IPS DF 4.7 (cell line): ENCODE data around the gene C21orf91.

Source experiments
- DNase-seq: peaks from one replicate; pipeline ENCODE4 v3.0.0-alpha.2; 2013; ENCODE audit warnings: low spot score; ENCODE audit errors: extremely low read depth

The C21orf91 gene

DNA sequence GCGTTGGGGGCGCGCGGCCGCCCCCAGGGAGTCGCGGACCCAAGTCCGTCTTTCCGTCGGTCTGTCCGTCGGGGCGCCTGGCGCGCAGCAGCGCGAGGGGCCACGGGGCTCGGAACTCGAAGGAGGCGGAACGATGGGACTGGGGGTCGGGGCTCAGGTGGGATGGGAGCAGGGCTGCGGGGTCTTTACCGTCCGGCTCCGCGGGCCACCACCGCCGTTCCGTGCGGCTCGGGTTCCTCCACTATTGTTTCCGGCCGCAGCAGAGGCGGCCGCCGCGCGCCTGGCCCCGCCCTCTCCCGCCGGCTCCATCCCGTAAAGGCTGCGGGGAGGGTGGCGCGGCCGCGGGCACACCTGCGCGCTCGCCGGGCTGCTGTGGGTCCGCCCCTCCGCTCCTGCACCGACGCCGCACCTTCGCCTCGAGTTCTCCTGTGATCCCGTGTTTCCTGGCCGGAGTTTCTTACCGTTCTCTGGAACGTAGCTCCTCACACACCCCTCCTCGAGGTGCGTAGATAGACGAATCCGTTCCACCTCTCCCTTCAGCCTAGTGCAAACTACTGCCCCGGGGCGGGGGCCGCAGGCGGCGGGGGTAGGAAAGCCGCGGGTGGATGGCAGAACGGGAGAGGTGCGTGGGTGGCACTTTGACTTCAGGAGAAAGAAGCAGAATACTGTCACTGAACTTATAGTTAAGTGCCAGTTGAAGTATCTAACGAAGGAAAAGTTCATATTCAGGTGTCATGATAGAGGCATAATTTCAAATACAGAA lies at the start of gene C21orf91:
C21orf91 (minus strand) TSS at position 243 of the 763 bp plus-strand sequence. CDS start 1,038 bp downstream, outside the sequence.
- no peak for DNase-seq

DNA sequence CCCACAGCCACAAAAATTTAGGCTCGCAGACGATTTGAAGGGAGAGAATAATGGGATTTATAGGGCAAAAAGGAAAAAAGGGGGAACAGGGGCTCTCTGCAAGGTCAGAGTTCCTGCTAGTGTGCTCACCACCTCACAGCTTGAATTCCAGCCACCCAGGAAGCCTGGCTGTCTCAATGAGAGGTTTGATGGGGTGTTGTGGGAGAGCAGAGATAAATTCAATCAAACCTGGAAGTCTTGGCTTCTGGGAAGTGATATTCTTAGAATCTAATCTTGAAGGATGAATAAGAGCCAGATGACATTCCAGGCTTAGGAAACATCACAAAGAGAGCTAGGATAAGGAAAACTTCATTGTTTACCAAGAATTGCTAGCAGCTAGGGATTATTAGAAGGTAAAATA lies 47.4 kb upstream of the C21orf91 start:
- DNase-seq: no peak

GRCh38 chr21:17859661-17860060 lies 40.5 kb upstream of the C21orf91 start:
- no peak for DNase-seq

DNA sequence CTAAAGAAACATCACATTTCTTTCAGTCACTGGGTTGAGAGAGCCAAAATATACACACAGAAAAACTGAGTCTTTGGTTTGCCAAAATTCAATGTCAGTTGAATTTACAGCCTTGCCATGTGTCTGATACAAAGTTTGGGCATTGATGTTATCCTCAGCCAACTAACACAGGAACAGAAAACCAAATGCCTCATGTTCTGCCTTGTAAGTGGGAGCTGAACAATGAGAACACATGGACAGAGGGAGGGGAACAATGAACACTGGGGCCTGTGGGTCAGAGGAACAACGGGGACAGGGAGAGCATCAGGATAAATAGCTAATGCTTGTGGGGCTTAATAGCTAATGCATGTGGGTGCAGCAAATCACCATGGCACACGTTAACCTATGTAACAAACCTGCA lies 39.6 kb upstream of the C21orf91 start:
- no peak for DNase-seq

GRCh38 chr21:17854745-17855144 lies 35.6 kb upstream of the C21orf91 start:
- DNase-seq: no peak

DNA sequence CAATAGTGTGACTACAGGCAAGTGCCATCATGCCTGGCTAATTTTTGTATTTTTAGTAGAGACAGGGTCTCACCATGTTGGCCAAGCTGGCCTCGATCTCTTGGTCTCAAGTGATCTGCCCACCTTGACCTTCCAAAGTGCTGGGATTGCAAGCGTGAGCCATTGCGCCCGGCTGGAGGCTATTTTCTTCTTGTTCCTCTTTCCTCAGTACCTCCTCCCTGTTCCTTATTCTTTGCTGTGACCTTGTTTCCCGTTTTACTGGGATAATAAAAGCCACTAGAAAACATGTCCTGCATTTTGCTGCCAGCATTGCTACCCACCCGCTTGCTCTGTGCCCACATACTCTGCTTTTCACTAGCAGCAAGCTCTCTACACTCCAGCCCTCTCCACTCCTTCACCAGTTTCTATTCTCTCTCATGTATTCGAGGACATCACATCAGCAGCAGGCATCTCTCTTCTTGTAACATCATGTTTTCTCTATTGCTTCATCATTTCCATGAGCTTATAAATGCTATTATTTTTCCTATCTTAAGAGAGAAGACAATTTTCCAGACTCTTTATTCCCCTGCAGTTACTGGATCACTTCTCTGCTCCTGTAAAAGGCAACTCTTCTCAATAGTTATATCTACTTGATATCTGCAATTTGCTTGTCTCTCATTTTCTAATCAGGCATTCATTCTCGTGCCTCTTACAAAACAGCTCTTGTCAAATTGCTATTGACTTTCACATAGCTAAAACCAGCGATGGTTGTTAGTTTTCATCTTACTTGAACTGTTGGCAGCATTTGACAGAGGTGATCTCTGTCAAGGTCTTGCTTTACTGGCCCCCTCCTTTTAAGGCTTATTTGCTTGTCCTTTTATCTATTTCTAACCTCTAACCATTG lies 34.5 kb upstream of the C21orf91 start:
- DNase-seq: no peak

- no peak for DNase-seq
Observed at GRCh38 chr21:17848228-17848627, 29.1 kb upstream of the C21orf91 start.

DNA sequence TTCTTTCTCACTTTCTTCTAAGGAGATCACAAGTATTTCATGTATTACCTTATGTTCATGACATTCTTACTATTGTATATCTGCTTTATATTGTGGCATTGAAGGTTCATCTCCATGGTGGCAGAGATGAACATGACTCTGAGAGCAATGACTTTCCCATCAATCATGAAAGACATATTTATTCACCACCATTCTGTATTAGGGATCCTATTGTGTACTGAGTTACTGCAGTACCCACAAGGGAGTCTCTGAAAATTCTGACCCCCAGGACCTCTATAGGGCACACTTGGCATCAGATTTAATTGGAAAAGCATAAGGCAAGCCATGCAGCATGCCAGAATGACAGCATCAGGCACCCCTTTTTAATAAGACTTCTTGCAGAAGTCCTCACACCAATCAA lies 21.9 kb upstream of the C21orf91 start:
- DNase-seq: no peak

GRCh38 chr21:17834639-17835354 lies 15.6 kb upstream of the C21orf91 start:
- no peak for DNase-seq

DNA sequence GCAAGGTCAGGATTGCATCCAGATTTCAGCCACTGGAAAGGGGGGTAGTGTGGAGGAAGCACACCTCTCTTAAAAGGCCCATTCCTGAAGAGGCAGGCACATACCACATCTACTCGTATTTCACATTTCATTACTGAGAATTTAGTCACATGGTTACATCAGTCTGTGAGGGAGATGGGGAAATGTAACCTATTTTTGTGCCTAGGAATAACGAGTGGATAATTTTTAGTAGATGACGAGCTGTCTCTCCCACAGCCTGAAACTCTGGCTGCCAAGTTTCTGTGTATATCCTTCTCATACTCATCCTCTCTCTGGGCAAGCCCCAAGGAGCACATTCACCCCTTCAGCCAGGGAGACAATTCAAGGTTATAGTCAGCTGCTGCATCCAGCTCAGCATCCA lies 10.3 kb upstream of the C21orf91 start:
- no peak for DNase-seq

DNA sequence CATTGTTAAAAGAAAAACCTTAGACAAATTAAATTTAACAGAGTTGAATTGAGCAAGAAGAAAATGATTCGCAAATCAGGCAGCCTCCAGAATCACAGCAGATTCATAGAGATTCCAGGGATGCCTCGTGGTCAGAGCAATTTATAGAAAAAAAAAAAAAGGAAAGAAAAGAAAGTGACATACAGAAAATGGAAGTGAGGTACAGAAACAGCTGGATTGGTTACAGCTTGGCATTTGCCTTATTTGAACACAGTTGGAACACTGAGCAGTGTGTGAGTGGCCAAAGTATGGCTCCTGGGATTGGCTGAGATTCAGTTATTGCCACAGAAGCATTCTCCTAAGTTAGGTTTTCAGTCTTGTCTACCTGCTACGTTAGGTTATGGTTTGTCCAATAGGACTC lies 9.1 kb upstream of the C21orf91 start:
- DNase-seq: no peak

DNA sequence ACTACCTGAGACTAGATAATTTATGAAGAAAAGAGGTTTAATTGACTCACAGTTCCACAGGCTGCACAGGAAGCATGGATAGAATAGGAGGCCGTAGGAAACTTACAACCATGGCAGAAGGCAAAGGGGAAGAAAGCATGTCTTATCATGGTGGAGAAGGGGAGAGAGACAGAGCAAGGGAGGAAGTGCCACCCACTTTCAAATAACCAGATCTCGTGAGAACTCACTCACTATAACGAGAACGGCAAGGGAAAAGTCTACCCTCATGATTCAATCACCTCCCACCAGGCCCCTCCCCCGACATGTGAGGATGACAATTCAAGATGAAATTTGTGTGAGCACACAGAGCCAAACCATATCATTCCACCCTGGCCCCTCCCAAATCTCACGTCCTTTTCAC lies 4.7 kb upstream of the C21orf91 start:
- no peak for DNase-seq

GRCh38 chr21:17821121-17821520 lies 2.0 kb upstream of the C21orf91 start:
- no peak for DNase-seq

DNA sequence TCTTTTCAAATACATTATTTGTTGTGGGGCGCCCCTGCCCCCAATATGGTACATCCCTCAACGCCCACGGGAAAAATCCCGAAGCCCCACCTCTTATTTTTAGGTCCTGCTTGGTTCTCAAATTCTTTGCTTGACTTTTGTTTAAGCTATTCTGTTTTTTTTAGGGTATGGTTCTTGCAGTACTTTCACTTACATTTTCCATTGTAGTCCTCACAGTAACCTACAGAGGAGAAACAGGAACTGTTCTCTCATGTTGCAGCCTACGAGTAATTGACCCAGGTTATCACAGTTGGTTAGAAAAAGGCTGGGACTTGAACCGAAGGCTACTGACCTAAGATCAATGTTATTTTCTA lies 697 bp upstream of the C21orf91 start:
- no peak for DNase-seq

- no peak for DNase-seq
Observed at GRCh38 chr21:17818186-17819113, 706 bp downstream of the C21orf91 start.

GRCh38 chr21:17813353-17813752 lies 5.8 kb downstream of the C21orf91 start:
- no peak for DNase-seq

- DNase-seq: no peak
Observed at GRCh38 chr21:17805966-17806365, 13.2 kb downstream of the C21orf91 start.

GRCh38 chr21:17803536-17803935 lies 15.6 kb downstream of the C21orf91 start:
- DNase-seq: no peak

- no peak for DNase-seq
Observed at GRCh38 chr21:17802572-17802971, 16.6 kb downstream of the C21orf91 start.

DNA sequence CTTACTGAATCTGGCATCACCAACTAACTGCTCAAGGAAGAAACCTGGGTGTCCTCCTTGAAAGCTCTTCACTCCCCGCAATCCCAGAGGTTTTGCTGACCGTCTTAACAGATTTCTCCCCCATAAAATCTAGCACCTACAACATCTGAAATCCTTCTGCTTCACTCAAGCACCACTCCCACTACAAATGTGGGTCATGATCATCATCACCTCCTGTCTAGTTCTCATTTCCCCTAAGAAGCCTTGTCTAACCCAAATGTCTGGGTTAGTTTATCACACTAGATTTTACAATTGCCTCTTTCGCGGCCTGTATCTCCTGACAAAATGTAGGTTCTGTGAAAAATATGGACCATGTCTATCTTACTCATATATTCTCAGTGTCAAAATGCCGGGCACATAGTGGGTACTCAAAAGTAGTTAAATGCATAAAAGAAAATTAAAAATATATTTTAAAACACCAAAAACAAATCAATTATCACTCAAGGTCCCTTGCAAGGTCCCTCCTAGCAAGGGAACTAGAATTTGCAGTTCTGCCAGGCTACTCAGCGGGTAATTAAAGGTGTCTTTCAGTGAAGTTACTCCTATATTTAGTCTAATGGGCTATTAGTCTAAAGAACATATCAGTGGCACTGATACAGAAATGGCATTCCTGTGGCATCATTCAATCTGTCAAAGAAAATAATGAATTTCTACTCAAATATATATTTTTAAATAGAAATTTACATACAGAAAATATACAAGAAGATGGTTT lies 19.6 kb downstream of the C21orf91 start:
- no peak for DNase-seq
